ENCODE results near the gene MCF2L2.

The MCF2L2 gene

DNA sequence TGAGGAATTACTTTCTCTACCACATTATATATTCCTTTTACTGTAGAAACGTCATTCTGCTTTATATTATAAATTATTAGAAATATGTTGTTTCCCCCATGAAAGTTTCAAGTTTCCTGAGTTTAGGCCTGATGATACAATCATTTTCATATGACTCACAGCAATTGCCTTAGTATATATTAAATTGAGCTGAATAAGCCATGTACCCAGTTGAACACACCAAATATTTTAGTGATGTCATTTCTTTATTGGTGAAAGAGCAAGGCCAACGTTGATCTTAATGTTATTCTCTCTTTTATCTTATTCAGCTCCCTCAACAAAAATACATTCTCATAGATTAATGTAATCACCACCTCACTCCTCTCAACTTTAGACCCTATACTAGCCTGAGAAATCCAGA is 144.5 kb downstream of the MCF2L2 start:
- no peaks in the 10 kb centered on the region for H3K27me3 ChIP-seq (ENCODE audit: control insufficient read depth, insufficient read depth, low read length)
- H2AFZ ChIP-seq = no peak overlapping the region
- no peaks in the 10 kb centered on the region for H3K36me3 ChIP-seq (ENCODE audit: control insufficient read depth, insufficient read depth, low read length)
- no peaks in the 10 kb centered on the region for H3K79me2 ChIP-seq
- TF ChIP-seq, protein P1, sequence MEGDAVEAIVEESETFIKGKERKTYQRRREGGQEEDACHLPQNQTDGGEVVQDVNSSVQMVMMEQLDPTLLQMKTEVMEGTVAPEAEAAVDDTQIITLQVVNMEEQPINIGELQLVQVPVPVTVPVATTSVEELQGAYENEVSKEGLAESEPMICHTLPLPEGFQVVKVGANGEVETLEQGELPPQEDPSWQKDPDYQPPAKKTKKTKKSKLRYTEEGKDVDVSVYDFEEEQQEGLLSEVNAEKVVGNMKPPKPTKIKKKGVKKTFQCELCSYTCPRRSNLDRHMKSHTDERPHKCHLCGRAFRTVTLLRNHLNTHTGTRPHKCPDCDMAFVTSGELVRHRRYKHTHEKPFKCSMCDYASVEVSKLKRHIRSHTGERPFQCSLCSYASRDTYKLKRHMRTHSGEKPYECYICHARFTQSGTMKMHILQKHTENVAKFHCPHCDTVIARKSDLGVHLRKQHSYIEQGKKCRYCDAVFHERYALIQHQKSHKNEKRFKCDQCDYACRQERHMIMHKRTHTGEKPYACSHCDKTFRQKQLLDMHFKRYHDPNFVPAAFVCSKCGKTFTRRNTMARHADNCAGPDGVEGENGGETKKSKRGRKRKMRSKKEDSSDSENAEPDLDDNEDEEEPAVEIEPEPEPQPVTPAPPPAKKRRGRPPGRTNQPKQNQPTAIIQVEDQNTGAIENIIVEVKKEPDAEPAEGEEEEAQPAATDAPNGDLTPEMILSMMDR (IDR thresholded peaks at IDR 0.05) = no peak
- no peaks in the 10 kb centered on the region for H3K9me3 ChIP-seq (ENCODE audit: control insufficient read depth, low read length)
- H3K9ac ChIP-seq = no peak overlapping the region
- H3K4me2 ChIP-seq (ENCODE audit: low read length) = no peak overlapping the region
- no peak overlapping the region for H3K4me3 ChIP-seq (ENCODE audit: low read depth, low read length)
- no peak overlapping the region for H3K27ac ChIP-seq
- H3K4me1 ChIP-seq = peaks cover 2% of the 10 kb centered on the region

DNA sequence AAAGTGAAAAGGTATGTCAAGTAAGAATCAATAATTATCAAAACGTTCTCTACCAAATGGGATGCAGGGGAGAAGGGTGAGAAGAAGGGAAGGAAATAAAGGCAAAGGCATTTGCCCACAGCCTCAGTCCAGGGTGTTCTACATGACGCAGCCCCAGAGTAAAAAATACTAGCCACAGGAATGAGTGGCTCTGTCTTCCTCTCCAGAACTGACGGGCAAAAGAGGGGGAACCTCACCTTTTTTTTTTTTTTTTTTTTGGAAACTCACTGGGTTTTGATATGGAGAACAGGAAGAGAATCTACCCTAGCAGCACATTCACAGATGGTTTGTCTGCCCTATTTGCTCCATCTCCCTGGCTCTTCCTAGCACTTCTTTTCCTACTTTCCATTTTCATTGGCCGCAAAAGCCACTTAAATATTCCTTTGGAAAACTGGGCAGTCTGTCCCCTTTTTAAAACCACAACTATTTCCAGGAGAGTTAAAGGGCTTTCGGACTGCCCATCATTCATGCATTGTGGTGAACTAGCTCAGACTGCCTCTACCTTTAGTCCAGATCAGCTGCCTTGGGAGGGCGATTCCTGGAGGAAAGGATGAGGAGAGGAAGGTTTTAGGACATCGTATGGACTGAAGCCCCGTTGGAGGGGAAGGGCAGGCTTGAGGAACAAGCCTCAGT is 147.2 kb downstream of the MCF2L2 start:
- TF ChIP-seq, protein P1 (IDR thresholded peaks at IDR 0.05) = no peak
- H3K79me2 ChIP-seq = no peaks in the 10 kb centered on the region
- H3K36me3 ChIP-seq (ENCODE audit: control insufficient read depth, insufficient read depth, low read length) = no peaks in the 10 kb centered on the region

DNA sequence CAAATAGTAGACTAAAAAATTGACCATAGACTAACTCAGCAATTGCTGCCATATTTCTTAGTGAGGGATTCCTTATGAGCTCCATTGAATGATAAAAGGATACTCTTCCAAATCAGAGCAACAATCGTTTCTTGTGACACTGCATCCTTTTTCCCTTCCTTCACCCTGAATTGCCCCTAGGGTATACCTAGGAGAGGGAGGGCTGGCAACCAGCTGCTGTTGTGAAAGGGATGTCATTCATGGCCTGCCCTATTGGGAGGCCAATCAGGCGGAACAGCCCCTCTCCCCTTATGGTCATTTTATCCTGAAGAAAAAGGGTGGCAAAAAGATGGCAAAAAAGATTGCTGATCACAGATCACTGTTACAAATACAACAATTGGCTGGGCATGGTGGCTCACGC is 149.0 kb downstream of the MCF2L2 start:
- Histone ChIP-seq H3K27ac (no peak overlapping the region), H3K9me3 (ENCODE audit: control insufficient read depth, low read length) (no peaks in the 10 kb centered on the region), H3K4me2 (ENCODE audit: low read length) (no peak overlapping the region), H3K79me2 (no peaks in the 10 kb centered on the region), H3K9ac (no peak overlapping the region), H2AFZ (no peak overlapping the region), H3K36me3 (ENCODE audit: control insufficient read depth, insufficient read depth, low read length) (no peaks in the 10 kb centered on the region), H3K27me3 (ENCODE audit: control insufficient read depth, insufficient read depth, low read length) (no peaks in the 10 kb centered on the region), H3K4me3 (ENCODE audit: low read depth, low read length) (no peak overlapping the region), H3K4me1 (no peaks in the 10 kb centered on the region)
- TF ChIP-seq, protein P1 (IDR thresholded peaks at IDR 0.05) = no peak

More for the DNA sequence above, 147.2 kb downstream of the MCF2L2 start:
- no peaks in the 10 kb centered on the region for H3K9me3 ChIP-seq (ENCODE audit: control insufficient read depth, low read length)
- H3K4me1 ChIP-seq = peaks cover under 1% of the 10 kb centered on the region
- no peak overlapping the region for H3K4me2 ChIP-seq (ENCODE audit: low read length)
- H3K27ac ChIP-seq = no peak overlapping the region
- H3K27me3 ChIP-seq (ENCODE audit: control insufficient read depth, insufficient read depth, low read length) = no peaks in the 10 kb centered on the region
- H3K9ac ChIP-seq = no peak overlapping the region
- no peak overlapping the region for H3K4me3 ChIP-seq (ENCODE audit: low read depth, low read length)
- H2AFZ ChIP-seq = no peak overlapping the region

DNA sequence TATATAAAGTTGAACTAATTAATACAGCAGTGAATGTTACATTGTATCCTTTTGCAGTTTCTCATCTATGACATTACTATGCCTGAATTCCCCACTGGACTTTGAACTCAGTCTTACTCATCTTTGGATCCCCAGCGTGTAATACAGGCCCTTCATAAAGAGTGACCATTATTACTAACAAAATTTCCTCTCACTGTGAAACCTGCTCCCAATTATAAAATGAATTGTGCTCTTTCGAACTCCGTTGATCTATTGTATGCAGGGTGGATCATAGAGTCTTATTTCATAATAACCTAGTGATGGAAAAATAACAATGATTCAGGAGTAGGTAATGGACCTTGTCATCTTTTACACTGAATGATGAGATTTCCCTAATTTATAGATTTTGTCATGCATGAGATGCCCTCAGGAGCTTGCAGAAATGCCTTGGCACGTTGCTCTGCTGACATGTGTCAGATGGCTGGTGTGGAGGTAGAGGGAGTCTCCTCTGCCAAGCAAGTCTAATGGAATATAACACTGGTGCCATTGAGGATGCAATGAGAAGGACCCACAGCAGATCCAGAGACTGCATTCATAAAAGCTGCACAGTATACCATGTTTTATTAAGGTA is 149.8 kb downstream of the MCF2L2 start:
- Histone ChIP-seq H3K27me3 (ENCODE audit: control insufficient read depth, insufficient read depth, low read length) (no peaks in the 10 kb centered on the region), H3K9ac (no peak overlapping the region), H3K4me1 (no peaks in the 10 kb centered on the region), H3K36me3 (ENCODE audit: control insufficient read depth, insufficient read depth, low read length) (no peaks in the 10 kb centered on the region), H3K27ac (no peak overlapping the region), H3K9me3 (ENCODE audit: control insufficient read depth, low read length) (no peaks in the 10 kb centered on the region), H3K79me2 (no peaks in the 10 kb centered on the region), H3K4me3 (ENCODE audit: low read depth, low read length) (no peak overlapping the region), H3K4me2 (ENCODE audit: low read length) (no peak overlapping the region), H2AFZ (no peak overlapping the region)
- TF ChIP-seq, protein P1 (IDR thresholded peaks at IDR 0.05) = no peak

DNA sequence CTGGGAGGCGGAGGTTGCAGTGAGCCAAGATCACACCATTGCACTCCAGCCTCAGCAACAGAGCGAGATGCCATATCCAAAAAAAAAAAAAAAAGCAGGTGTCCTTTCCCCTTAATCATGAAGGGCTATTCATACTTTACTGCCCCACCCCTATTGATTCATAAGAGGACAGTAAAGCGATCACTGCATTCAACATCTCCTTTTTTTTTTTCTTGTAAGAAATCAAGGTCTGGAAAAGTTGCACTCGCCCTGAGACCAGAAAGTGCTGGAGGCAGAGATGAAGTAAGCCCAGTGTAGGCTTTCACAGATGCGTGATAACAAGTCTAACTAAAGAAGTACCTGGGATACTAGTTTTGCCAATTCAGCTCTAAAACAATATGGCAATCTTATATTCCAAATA is 151.2 kb downstream of the MCF2L2 start:
- H3K27ac ChIP-seq = no peak overlapping the region
- H3K9me3 ChIP-seq (ENCODE audit: control insufficient read depth, low read length) = no peaks in the 10 kb centered on the region
- no peak overlapping the region for H3K4me3 ChIP-seq (ENCODE audit: low read depth, low read length)
- TF ChIP-seq, protein P1 (IDR thresholded peaks at IDR 0.05) = no peak
- no peaks in the 10 kb centered on the region for H3K4me1 ChIP-seq
- no peaks in the 10 kb centered on the region for H3K79me2 ChIP-seq
- no peak overlapping the region for H2AFZ ChIP-seq
- no peaks in the 10 kb centered on the region for H3K36me3 ChIP-seq (ENCODE audit: control insufficient read depth, insufficient read depth, low read length)
- no peak overlapping the region for H3K9ac ChIP-seq
- H3K4me2 ChIP-seq (ENCODE audit: low read length) = no peak overlapping the region
- no peaks in the 10 kb centered on the region for H3K27me3 ChIP-seq (ENCODE audit: control insufficient read depth, insufficient read depth, low read length)
